Measurements from ENCODE around the gene NCF2.

- no peak for TF ChIP-seq EZH2phosphoT487 (IDR thresholded peaks at IDR 0.05; ENCODE audit: borderline replicate concordance, low read length)
- TF ChIP-seq CTCF (conservative IDR thresholded peaks at IDR 0.05; ENCODE audit: low read depth, low read length), result no peak
- TF ChIP-seq EZH2 (IDR thresholded peaks at IDR 0.05; ENCODE audit: low read length, unreplicated experiment), result no peak
Observed at GRCh38 chr1:183595537-183595936, 5.3 kb upstream of the NCF2 start.

Measured in PC-3 (cell line).